Right atrium auricular region (tissue), 2 donors: Measurements from ENCODE around the gene CTAGE1. TPM values are rescaled to one million over a fixed set of nuclear protein-coding genes. Genes with fewer than 3 reads are reported as not detected.

Source experiments
- DNase-seq: peaks from one replicate; pipeline ENCODE4 v3.0.0-alpha.2; 2019; ENCODE audit warnings: low spot score
- H3K27ac ChIP-seq, 2 donors: fragments of 200-600 bp; sonication (generic); 1 replicate in 1 of 2; 2 replicates in 1 of 2; pipeline ENCODE4 v1.5.1; 2016 to 2019
- H3K27me3 ChIP-seq, 2 donors: fragments of 200-600 bp; sonication (generic); one replicate each; pipeline versions ENCODE4 v1.5.1 to v1.6.0; 2017 to 2019
- H3K36me3 ChIP-seq: fragments of 200-600 bp; sonication (generic); one replicate; pipeline ENCODE4 v1.5.1; 2016
- H3K4me1 ChIP-seq, 2 donors: fragments of 200-600 bp; sonication (generic); one replicate each; pipeline versions ENCODE4 v1.5.1 to v1.6.0; 2017 to 2019
- H3K4me3 ChIP-seq, 2 donors: fragments of 200-600 bp; sonication (generic); 1 replicate in 1 of 2; 2 replicates in 1 of 2; pipeline ENCODE4 v1.5.1; 2017 to 2019; ENCODE audit warnings: mild to moderate bottlenecking in 1 of 2, moderate library complexity in 1 of 2
- H3K9me3 ChIP-seq, 2 donors: fragments of 200-600 bp; sonication (generic); one replicate each; pipeline ENCODE4 v1.5.1; 2019
- CTCF ChIP-seq, 2 donors: fragments of 200-600 bp; sonication (generic); IDR thresholded peaks; one replicate each; pipeline ENCODE4 v1.5.1; 2019; ENCODE audit warnings: antibody characterized with exemption in 2 of 2
- total RNA-seq, 2 donors: library from RNA; depleted of rRNA; stranded (reverse); fragments of >200 nt; gene quantifications; one replicate each; pipeline ENCODE4 v1.1.0, GENCODE V29; 2016

Gene CTAGE1
- total RNA-seq, 2 donors from 2014 or later = 0.08 TPM; not detected in 1

GRCh38 chr18:22424565-22424963, 6.8 kb upstream of the CTAGE1 start:
- no peak for DNase-seq
- Histone ChIP-seq H3K27me3 (no peaks in the 10 kb centered on the region), H3K27ac (no peak overlapping the region), H3K4me3 (no peak overlapping the region), H3K9me3 (no peaks in the 10 kb centered on the region), H3K4me1 (peaks cover 0 to 9% of the 10 kb centered on the region in 2 donors), H3K36me3 (no peaks in the 10 kb centered on the region)
- no peak for TF ChIP-seq CTCF (IDR thresholded peaks at IDR 0.05)

DNA sequence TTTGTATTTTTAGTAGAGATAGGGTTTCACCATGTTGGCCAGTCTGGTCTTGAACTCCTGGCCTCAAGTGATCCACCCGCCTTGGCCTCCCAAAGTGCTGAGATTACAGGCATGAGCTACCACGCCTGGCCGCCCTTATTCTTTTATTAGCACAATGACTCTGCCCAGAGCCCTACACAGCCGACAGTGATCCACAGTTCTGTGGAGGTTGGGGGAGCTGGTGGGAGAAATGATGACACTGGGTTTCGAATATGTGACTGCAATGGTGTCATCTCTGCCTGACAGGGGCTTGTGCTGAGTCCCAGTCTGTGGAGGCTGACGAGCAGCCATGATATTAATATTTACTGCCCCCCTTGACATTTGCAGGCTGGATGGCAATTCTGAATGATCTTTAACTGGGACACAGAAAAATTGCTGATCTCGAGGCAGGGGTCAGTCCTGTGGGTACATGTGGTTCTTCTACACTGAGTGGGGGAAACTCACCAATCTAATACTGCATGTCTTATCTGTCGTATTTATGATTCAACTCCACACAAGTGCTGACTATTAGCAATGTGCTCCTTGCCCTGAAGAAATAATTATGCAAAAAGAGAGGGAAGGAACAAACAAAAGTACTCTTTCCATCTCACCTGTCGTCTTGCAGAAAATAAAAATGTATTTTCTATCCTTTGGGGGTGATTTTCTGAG, 6.3 kb upstream of the CTAGE1 start:
- TF ChIP-seq CTCF (IDR thresholded peaks at IDR 0.05) = no peak
- H3K9me3 ChIP-seq = no peaks in the 10 kb centered on the region
- no peak for DNase-seq
- H3K36me3 ChIP-seq = no peaks in the 10 kb centered on the region
- no peak overlapping the region for H3K4me3 ChIP-seq
- H3K4me1 ChIP-seq = peaks cover 0 to 9% of the 10 kb centered on the region in 2 donors
- no peaks in the 10 kb centered on the region for H3K27me3 ChIP-seq
- H3K27ac ChIP-seq = peak overlapping the region; percentile 17 to 19

DNA sequence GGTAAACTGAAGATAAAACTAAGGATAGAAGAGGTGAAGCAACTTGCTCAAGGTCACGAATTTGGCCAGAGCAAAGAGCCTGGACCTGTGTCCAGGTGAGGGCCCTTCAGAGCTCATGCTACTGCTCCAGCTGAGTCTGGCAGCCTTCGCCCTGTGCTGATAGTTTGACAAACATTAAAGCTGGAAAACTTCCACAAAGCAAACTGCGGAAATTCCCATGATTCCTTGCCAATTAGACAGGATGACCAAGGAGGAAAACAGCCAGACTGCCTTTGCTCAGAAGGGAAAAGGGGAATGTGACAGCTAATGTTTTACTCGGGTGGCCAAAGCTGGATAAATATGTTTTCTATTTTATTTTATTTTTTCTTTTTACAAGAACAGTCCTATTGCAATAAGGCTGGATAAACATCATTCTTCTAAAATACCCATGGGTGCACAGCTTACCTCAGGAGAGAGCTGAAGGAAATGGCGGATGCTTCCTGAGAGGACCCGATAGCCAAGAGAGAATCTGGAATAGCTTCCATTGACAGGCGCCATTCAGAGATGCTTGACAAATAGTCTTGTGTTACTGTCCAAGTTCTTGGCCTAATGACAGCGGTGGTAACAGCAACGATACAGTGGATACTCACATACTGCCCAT, 5.3 kb upstream of the CTAGE1 start:
- H3K4me1 ChIP-seq = peaks cover 0 to 9% of the 10 kb centered on the region in 2 donors
- H3K27ac ChIP-seq = peak overlapping the region in 1 of 2 donors; percentile 19
- no peak for TF ChIP-seq CTCF (IDR thresholded peaks at IDR 0.05)
- H3K27me3 ChIP-seq = no peaks in the 10 kb centered on the region
- no peaks in the 10 kb centered on the region for H3K36me3 ChIP-seq
- H3K9me3 ChIP-seq = no peaks in the 10 kb centered on the region
- H3K4me3 ChIP-seq = no peak overlapping the region
- DNase-seq = peak; percentile 70

- TF ChIP-seq CTCF (IDR thresholded peaks at IDR 0.05) = no peak
- Histone ChIP-seq H3K27ac (no peak overlapping the region), H3K9me3 (no peaks in the 10 kb centered on the region), H3K27me3 (no peaks in the 10 kb centered on the region), H3K4me1 (peaks cover 0 to 9% of the 10 kb centered on the region in 2 donors), H3K36me3 (no peaks in the 10 kb centered on the region), H3K4me3 (no peak overlapping the region)
- no peak for DNase-seq
These were observed 2.9 kb upstream of the CTAGE1 start for GRCh38 chr18:22420652-22421051.

- TF ChIP-seq CTCF (IDR thresholded peaks at IDR 0.05) = no peak
- no peaks in the 10 kb centered on the region for H3K9me3 ChIP-seq
- no peak overlapping the region for H3K4me3 ChIP-seq
- no peaks in the 10 kb centered on the region for H3K27me3 ChIP-seq
- H3K4me1 ChIP-seq = no peaks in the 10 kb centered on the region
- H3K27ac ChIP-seq = no peak overlapping the region
- no peak for DNase-seq
- no peaks in the 10 kb centered on the region for H3K36me3 ChIP-seq
These were observed 5.4 kb downstream of the CTAGE1 start for GRCh38 chr18:22412176-22412911.
